A549 treated with ZK216348 at 1 μM for 4 hours (cell line): ENCODE data around the gene CDK11A. TPM values are rescaled to one million over a fixed set of nuclear protein-coding genes. Genes with fewer than 3 reads are reported as not detected.

Experiments
- total RNA-seq: library from RNA; stranded (reverse); fragments of 200-300 nt; extraction: Qiagen RNA extraction; gene quantifications from 5 replicates; pipeline ENCODE4 v1.2.3, GENCODE V29; 2022; ENCODE audit warnings: low read depth

The CDK11A gene
- 20.5 to 26.2 TPM (median 24.1 TPM) in 5 replicates for total RNA-seq

GRCh38 chr1:1724035-1724864 is at the start of gene CDK11A:
TSS of gene CDK11A (minus strand) at chr1:1724357. CDS start at chr1:1722818, 1,539 bp downstream.

GRCh38 chr1:1692714-1693647 is 31.2 kb downstream of the CDK11A start, which contains the start of gene SLC35E2B:
TSS of gene SLC35E2B (minus strand) at chr1:1692795. CDS start at chr1:1676699, 16,096 bp downstream.

GRCh38 chr1:1658583-1659549 is 65.3 kb downstream of the CDK11A start, which contains the start of gene CDK11B:
TSS of gene CDK11B (minus strand) at chr1:1659004. CDS start at chr1:1657485, 1,519 bp downstream.

Other genes starting within 250 kb of the CDK11A start
- 24.3 to 40.3 TPM (median 39.2 TPM) in 5 replicates for gene ATAD3A, start 212.2 kb downstream of the CDK11A start, total RNA-seq
- gene TMEM240, start 183.7 kb downstream of the CDK11A start, total RNA-seq, result 0.37 to 0.68 TPM (median 0.48 TPM) in 4 of 5 replicates, not detected in the other
- gene SSU72, start 149.5 kb downstream of the CDK11A start, total RNA-seq, result 95.6 to 113 TPM (median 112 TPM) in 5 replicates
- 3.9 to 9.9 TPM (median 8.5 TPM) in 5 replicates for gene FNDC10, start 124.2 kb downstream of the CDK11A start, total RNA-seq
- 6.8 to 24.6 TPM (median 19.7 TPM) in 5 replicates for gene MIB2, start 108.9 kb downstream of the CDK11A start, total RNA-seq
- 0.39 to 1.5 TPM (median 0.92 TPM) in 4 of 5 replicates, not detected in the other for gene MMP23B, start 92.2 kb downstream of the CDK11A start, total RNA-seq
- 25.1 to 27.9 TPM (median 27.5 TPM) in 5 replicates for gene CDK11B, start 65.4 kb downstream of the CDK11A start, total RNA-seq
- 9.1 to 14.2 TPM (median 12.3 TPM) in 5 replicates for gene SLC35E2B, start 31.6 kb downstream of the CDK11A start, total RNA-seq
- 25.1 to 43.3 TPM (median 39.8 TPM) in 5 replicates for gene NADK, start 54.1 kb upstream of the CDK11A start, total RNA-seq
- 175 to 218 TPM (median 209 TPM) in 5 replicates for gene GNB1, start 166.7 kb upstream of the CDK11A start, total RNA-seq
- 0.19 to 0.37 TPM (median 0.24 TPM) in 5 replicates for gene CALML6, start 190.9 kb upstream of the CDK11A start, total RNA-seq
- 0.32 to 1.7 TPM (median 0.82 TPM) in 5 replicates for gene TMEM52, start 194.9 kb upstream of the CDK11A start, total RNA-seq